Neural progenitor cell (in vitro differentiated cells): ENCODE results near the gene TMBIM1.

ENCODE experiments used
- EZH2 ChIP-seq: fragments of 200-600 bp; sonication (generic); IDR thresholded peaks from 2 replicates; pipeline ENCODE4 v1.6.1; 2017; ENCODE audit warnings: antibody characterized with exemption, mild to moderate bottlenecking, moderate library complexity
- TF ChIP-seq, protein P1 (sequence below): fragments of 200-600 bp; sonication (generic); IDR thresholded peaks from 2 replicates; pipeline ENCODE4 v1.5.1; 2017; ENCODE audit warnings: antibody characterized with exemption, mild to moderate bottlenecking

GRCh38 chr2:218228366-218229090 lies 63.8 kb downstream of the TMBIM1 start:
- TF ChIP-seq, protein P1, sequence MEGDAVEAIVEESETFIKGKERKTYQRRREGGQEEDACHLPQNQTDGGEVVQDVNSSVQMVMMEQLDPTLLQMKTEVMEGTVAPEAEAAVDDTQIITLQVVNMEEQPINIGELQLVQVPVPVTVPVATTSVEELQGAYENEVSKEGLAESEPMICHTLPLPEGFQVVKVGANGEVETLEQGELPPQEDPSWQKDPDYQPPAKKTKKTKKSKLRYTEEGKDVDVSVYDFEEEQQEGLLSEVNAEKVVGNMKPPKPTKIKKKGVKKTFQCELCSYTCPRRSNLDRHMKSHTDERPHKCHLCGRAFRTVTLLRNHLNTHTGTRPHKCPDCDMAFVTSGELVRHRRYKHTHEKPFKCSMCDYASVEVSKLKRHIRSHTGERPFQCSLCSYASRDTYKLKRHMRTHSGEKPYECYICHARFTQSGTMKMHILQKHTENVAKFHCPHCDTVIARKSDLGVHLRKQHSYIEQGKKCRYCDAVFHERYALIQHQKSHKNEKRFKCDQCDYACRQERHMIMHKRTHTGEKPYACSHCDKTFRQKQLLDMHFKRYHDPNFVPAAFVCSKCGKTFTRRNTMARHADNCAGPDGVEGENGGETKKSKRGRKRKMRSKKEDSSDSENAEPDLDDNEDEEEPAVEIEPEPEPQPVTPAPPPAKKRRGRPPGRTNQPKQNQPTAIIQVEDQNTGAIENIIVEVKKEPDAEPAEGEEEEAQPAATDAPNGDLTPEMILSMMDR: no peak
- no peak for TF ChIP-seq EZH2
